Prostate gland (tissue), 2 donors: ENCODE data around the gene CCDC80. TPM values are rescaled to one million over a fixed set of nuclear protein-coding genes. Genes with fewer than 3 reads are reported as not detected.

Experiments
- DNase-seq: peaks from one replicate; pipeline ENCODE4 v3.0.0-alpha.2; 2019; ENCODE audit warnings: low spot score
- H3K27ac ChIP-seq, 2 donors: fragments of 200-600 bp; sonication (generic); 2 replicates each; pipeline ENCODE4 v1.5.1; 2017 to 2019
- H3K27me3 ChIP-seq: fragments of 200-600 bp; sonication (generic); replicated peaks from 2 replicates; pipeline ENCODE4 v1.5.1; 2019; ENCODE audit not compliant: insufficient read depth
- H3K36me3 ChIP-seq, 2 donors: fragments of 200-600 bp; sonication (generic); 1 replicate in 1 of 2; 2 replicates in 1 of 2; pipeline versions ENCODE4 v1.5.1 to v1.8.1; 2017 to 2019
- H3K4me1 ChIP-seq: fragments of 200-600 bp; sonication (generic); replicated peaks from 2 replicates; pipeline ENCODE4 v1.5.1; 2019
- H3K4me3 ChIP-seq, 2 donors: fragments of 200-600 bp; sonication (generic); 2 replicates each; pipeline ENCODE4 v1.5.1; 2017 to 2019
- H3K9me3 ChIP-seq: fragments of 200-600 bp; sonication (generic); 2 replicates; pipeline ENCODE4 v1.5.1; 2017
- CTCF ChIP-seq, 4 experiments: fragments of 200-600 bp in 2 of 4; fragments of 450-650 bp in 2 of 4; sonication (generic) in 2 of 4; IDR thresholded peaks; 1 replicate in 3 of 4; 2 replicates in 1 of 4; pipeline ENCODE4 v1.5.1; 2016 to 2019; ENCODE audit warnings: antibody characterized with exemption in 4 of 4, mild to moderate bottlenecking in 2 of 4, moderate library complexity in 2 of 4
- POLR2A ChIP-seq: fragments of 450-650 bp; IDR thresholded peaks from one replicate; pipeline ENCODE4 v1.6.1; 2016; ENCODE audit warnings: antibody characterized with exemption, mild to moderate bottlenecking
- POLR2AphosphoS5 ChIP-seq: sonication (generic); formaldehyde crosslinking; IDR thresholded peaks from one replicate; pipeline ENCODE4 v1.6.1; 2017; ENCODE audit warnings: antibody characterized with exemption
- WGBS: methylation state at CpG from one replicate; pipeline ENCODE4 v1.1.5; 2018; 5-methylcytosine and 5-hydroxymethylcytosine counted together
- intact Hi-C: fragments of 100-400 bp; cut with DNase I; formaldehyde crosslinking; loops from one replicate; pipeline ENCODE4 v1.14.2; 2022
- total RNA-seq, 2 donors: library from RNA; depleted of rRNA; stranded (reverse); fragments of >200 nt; gene quantifications; one replicate each; pipeline ENCODE4 v1.1.0, GENCODE V29; 2016

The CCDC80 gene
- total RNA-seq, 2 donors from 2014 or later = 2.7 to 18.4 TPM

- no peak overlapping the region for H3K27ac ChIP-seq
- intact Hi-C loops = no loop called here
- H3K4me1 ChIP-seq = no peaks in the 10 kb centered on the region
- WGBS = 94% methylated on average over 2 of the region's 2 CpGs
- TF ChIP-seq CTCF (IDR thresholded peaks at IDR 0.05) = no peak
- no peak for TF ChIP-seq POLR2A
- no peak for TF ChIP-seq POLR2AphosphoS5
- no peaks in the 10 kb centered on the region for H3K27me3 ChIP-seq
- no peaks in the 10 kb centered on the region for H3K36me3 ChIP-seq
- no peaks in the 10 kb centered on the region for H3K9me3 ChIP-seq
- no peak overlapping the region for H3K4me3 ChIP-seq
- DNase-seq = no peak
Measured at GRCh38 chr3:112651516-112651915, 10.6 kb upstream of the CCDC80 start.

GRCh38 chr3:112651071-112651470 is 10.1 kb upstream of the CCDC80 start:
- 93% methylated on average over 3 of the region's 3 CpGs for WGBS
- H3K4me3 ChIP-seq = no peak overlapping the region
- DNase-seq = no peak
- TF ChIP-seq POLR2AphosphoS5 (no peak), POLR2A (no peak)
- H3K36me3 ChIP-seq = no peaks in the 10 kb centered on the region
- H3K9me3 ChIP-seq = no peaks in the 10 kb centered on the region
- no peaks in the 10 kb centered on the region for H3K4me1 ChIP-seq
- H3K27me3 ChIP-seq = no peaks in the 10 kb centered on the region
- H3K27ac ChIP-seq = no peak overlapping the region
- intact Hi-C loops = no loop called here

GRCh38 chr3:112650482-112650881 is 9.5 kb upstream of the CCDC80 start:
- no peaks in the 10 kb centered on the region for H3K36me3 ChIP-seq
- TF ChIP-seq POLR2A (no peak), POLR2AphosphoS5 (no peak), CTCF (IDR thresholded peaks at IDR 0.05) (no peak)
- H3K4me3 ChIP-seq = no peak overlapping the region
- H3K27ac ChIP-seq = no peak overlapping the region
- H3K9me3 ChIP-seq = no peaks in the 10 kb centered on the region
- H3K27me3 ChIP-seq = no peaks in the 10 kb centered on the region
- intact Hi-C loops = no loop called here
- no peak for DNase-seq
- H3K4me1 ChIP-seq = no peaks in the 10 kb centered on the region
- 87% methylated on average over 3 of the region's 3 CpGs for WGBS

GRCh38 chr3:112649478-112649735 is 8.5 kb upstream of the CCDC80 start:
- intact Hi-C loops = no loop called here
- no peaks in the 10 kb centered on the region for H3K9me3 ChIP-seq
- 88% methylated on average over 1 of the region's 1 CpG for WGBS
- no peak overlapping the region for H3K27ac ChIP-seq
- no peaks in the 10 kb centered on the region for H3K4me1 ChIP-seq
- no peaks in the 10 kb centered on the region for H3K36me3 ChIP-seq
- H3K4me3 ChIP-seq = no peak overlapping the region
- TF ChIP-seq CTCF (IDR thresholded peaks at IDR 0.05) (no peak), POLR2A (no peak), POLR2AphosphoS5 (no peak)
- no peak for DNase-seq
- H3K27me3 ChIP-seq = no peaks in the 10 kb centered on the region

- intact Hi-C loops = no loop called here
- no peak overlapping the region for H3K27ac ChIP-seq
- peaks cover 5% of the 10 kb centered on the region for H3K27me3 ChIP-seq
Measured at GRCh38 chr3:112647122-112647521, 6.2 kb upstream of the CCDC80 start.

More at GRCh38 chr3:112647122-112647521, 6.2 kb upstream of the CCDC80 start:
- DNase-seq = no peak
- WGBS = 48% methylated on average over 5 of the region's 5 CpGs
- no peaks in the 10 kb centered on the region for H3K9me3 ChIP-seq
- TF ChIP-seq POLR2A = no peak
- no peak for TF ChIP-seq CTCF (IDR thresholded peaks at IDR 0.05)
- no peak for TF ChIP-seq POLR2AphosphoS5
- H3K4me3 ChIP-seq = no peak overlapping the region
- no peaks in the 10 kb centered on the region for H3K36me3 ChIP-seq
- H3K4me1 ChIP-seq = no peaks in the 10 kb centered on the region
